DMS153 treated with DMSO at 0.1 percent for 48 hours (cell line): Measurements from ENCODE around the gene KCNRG.
"Not testable (repeated sequence)": the region's sequence is repeated elsewhere in the genome, so short reads cannot be mapped to it uniquely, and the experiment has no call there.

Experiments used
- DNase-seq: peaks from one replicate; lab custom pipeline; 2025; ENCODE audit not compliant: unreplicated experiment; lab: John Stamatoyannopoulos, UW

Gene KCNRG, protein sequence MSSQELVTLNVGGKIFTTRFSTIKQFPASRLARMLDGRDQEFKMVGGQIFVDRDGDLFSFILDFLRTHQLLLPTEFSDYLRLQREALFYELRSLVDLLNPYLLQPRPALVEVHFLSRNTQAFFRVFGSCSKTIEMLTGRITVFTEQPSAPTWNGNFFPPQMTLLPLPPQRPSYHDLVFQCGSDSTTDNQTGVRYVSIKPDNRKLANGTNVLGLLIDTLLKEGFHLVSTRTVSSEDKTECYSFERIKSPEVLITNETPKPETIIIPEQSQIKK

GRCh38 chr13:50015258-50015657 is at the start of gene KCNRG:
KCNRG (plus strand) TSS chr13:50015444; CDS start chr13:50015494, 50 bp downstream.
- no peak for DNase-seq

GRCh38 chr13:49967456-49967855 is 47.8 kb upstream of the KCNRG start:
- DNase-seq: no peak

DNA sequence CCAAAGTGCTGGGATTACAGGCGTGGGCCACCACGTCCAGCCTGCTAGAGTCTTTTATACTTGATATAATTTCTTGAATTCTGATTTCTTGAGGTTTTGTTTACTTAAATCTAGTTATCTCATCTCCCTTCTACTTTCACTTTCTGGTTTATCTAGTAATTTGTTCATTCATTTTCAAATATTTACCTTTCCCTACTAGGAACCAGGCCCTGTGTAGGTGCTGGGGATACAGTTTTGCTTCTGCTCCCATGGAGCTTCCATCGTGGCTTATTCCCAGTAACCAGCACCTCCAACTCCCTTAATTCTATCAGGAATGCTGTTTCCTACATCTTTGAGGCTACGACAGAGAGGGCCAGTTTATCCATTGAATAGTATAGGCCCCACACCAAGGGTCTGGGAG is 42.5 kb upstream of the KCNRG start:
- DNase-seq: no peak

DNA sequence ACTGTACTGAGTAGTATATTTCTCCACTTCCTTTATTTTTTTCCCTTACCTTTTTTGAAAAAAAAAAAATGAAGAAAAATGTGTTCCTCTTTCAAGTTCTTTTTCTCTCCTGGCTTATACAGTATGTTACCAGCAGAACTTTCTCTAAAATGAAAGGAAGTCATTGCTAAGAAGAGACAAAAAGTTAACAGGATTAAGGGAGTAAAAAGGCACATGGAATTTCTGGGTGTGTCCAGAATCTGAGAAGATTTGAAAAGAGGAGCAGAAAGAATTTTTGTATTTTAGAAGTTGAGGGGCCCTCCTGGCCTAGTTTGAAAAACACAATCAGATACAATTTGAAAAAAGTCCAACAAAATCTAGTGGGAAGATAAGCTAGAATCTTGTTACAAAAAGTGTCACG is 39.4 kb upstream of the KCNRG start:
- DNase-seq: no peak

DNA sequence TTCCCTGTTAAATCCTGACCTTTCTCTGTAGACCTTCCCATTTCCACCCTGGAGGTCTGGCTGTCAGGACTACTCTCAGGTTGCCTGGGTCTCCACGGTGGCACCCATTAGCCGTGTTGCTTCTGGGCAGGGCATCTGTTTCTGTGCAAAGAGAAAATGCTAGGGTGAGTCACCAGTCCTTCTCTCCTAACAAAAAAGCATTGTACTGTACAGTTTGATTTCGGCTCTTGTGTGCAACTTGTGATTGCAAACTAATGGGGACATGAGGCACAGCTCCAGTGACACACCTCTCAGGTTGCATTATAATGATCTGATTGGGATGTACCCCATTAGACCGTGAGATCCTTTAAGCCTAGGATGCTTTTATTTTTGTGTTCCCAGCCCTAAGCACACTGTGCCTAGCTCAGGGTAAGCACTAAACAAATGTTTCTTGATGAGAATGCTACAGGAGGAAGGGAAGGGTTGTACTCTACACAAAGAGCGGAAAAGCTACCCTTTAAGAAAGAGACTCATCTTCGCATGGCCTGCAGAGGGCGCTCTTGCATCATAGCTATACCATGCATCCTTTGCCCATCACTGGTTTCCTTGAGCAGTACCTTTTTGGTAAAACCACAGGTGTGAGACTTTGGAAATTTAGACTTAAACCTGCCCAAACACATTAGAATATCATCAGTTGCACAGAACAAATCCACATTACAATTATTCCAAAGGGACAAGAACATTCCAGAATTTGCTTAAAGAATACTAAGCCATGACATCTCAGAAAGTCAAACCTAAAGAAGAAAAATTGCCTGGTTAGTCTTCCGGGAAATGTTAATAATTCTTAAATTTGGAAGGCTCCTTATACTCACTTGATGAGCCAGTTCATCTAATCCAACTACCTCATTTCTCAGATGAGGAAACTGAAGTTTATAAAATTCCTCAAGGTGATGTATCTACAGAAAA is 38.7 kb upstream of the KCNRG start:
- peak; percentile 91 for DNase-seq

GRCh38 chr13:49977992-49978391 is 37.3 kb upstream of the KCNRG start:
- no peak for DNase-seq

DNA sequence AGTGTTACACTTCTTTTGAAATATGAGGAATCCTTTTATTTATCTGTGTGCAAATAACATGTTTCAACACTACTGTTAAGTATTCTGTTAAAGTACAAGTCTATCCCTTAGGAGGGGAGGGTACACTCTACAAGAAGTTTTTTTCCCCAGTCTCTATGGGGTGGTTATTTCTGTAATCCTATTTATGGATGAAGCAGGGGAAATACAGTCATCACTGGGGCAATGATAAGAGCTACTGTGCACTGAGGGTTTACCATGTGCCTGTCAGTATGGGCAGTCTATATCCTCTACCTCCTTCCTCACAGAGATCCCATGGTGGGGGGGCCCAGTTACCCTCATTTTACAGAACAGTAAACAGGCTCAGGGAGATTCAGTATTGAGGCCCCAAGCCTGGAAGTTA is 35.0 kb upstream of the KCNRG start:
- DNase-seq: no peak

GRCh38 chr13:49985129-49985528 is 30.1 kb upstream of the KCNRG start:
- no peak for DNase-seq

GRCh38 chr13:49986471-49986870 is 28.8 kb upstream of the KCNRG start:
- no peak for DNase-seq

GRCh38 chr13:49990612-49991011 is 24.6 kb upstream of the KCNRG start:
- DNase-seq: not testable (repeated sequence)

- DNase-seq: no peak
Measured at GRCh38 chr13:49993111-49993510, 22.1 kb upstream of the KCNRG start.

GRCh38 chr13:49993666-49994065 is 21.6 kb upstream of the KCNRG start:
- no peak for DNase-seq

DNA sequence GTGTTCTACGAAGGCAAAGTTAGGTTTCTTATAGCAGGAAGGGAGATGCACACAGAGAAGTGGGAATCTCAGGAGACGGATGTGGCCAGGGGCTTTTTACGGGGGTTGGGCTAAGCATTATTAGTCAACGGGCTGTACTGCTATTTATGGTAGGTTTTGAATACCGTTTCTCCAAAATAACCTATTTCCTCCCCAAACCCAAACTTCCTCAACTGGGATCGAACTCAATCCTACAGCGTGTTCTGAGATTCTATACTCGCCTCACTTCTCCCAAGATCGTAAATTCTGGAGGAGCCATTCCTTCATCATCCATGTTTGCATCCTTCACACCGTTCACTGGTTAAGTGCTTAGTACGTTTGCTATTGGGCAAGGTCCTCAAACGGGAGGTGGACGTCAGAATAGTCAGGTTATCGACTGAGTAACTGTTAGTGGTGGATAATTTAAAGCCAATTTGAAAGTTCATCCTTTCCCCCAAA is 19.6 kb upstream of the KCNRG start:
- no peak for DNase-seq

- DNase-seq: peak; percentile 66
Measured at GRCh38 chr13:49996161-49996915, 18.9 kb upstream of the KCNRG start.

DNA sequence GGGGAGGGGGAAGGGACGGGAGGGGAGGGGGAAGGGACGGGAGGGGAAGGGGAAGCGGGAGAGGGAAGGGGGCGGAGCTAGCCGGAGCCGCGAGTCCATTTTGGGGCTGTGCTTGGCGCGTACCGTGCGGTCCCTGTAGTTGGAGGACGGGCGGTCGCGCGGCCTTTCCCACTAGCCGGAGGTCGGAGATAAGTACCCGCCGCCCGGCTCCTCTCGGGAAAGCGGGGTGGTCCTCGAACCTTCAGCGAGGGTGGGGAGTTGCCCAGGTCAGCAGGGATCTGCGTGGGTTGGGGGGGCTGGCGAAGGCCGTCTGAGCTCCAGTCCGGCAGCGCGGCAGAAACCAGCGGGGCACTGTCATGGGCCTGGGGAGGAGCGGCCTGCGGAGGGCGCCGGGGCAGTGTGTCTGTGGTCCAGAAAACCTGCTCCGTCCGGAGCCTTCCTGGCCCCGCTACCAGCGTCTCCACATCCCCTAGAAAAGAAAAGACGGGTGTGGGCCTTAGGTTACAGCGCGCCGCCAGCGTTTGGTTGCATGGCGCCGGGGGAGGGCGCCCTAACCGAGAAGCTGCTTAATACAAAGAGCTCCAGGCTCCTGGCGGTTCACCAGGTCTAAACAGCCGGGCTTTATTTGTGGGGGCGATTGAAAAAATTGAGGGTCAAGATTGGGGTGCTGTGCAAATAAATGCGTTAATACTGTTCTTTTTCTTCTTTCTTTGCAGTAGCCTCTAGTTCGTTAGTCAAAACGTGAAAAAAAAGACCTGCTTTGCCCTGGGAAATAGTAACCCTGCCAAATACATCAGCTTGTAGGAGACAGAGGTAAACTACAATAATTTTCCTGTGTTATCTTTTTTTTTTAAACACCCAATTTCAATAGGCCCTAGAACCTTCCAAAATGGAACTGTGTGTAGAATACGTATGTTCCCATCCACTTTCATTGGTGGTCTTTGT is 18.0 kb upstream of the KCNRG start, which contains the start of gene TRIM13:
TRIM13 (plus strand) TSS at position 92 of the 945 bp plus-strand sequence. CDS start 14,899 bp downstream, outside the sequence.
- DNase-seq: peak; percentile 90

DNA sequence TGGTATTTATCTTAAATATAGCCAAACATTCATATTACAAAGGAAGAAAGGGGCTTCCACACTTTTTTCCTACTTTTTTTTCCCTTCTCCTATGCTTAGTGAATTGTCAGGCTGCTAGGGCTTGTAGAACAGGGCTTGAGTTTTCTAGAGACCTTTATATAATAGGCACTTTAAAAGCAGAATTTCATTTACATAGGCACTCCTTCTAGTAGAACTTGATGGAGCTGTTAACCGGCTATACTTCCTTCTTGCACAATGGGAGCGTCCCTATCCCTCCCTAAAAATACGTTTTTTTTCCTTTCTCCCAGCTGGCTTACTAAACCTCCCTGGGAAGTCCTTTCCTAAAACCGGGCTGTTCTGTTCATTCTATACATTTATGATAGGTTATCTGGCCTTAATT is 17.3 kb upstream of the KCNRG start:
- DNase-seq: no peak

DNA sequence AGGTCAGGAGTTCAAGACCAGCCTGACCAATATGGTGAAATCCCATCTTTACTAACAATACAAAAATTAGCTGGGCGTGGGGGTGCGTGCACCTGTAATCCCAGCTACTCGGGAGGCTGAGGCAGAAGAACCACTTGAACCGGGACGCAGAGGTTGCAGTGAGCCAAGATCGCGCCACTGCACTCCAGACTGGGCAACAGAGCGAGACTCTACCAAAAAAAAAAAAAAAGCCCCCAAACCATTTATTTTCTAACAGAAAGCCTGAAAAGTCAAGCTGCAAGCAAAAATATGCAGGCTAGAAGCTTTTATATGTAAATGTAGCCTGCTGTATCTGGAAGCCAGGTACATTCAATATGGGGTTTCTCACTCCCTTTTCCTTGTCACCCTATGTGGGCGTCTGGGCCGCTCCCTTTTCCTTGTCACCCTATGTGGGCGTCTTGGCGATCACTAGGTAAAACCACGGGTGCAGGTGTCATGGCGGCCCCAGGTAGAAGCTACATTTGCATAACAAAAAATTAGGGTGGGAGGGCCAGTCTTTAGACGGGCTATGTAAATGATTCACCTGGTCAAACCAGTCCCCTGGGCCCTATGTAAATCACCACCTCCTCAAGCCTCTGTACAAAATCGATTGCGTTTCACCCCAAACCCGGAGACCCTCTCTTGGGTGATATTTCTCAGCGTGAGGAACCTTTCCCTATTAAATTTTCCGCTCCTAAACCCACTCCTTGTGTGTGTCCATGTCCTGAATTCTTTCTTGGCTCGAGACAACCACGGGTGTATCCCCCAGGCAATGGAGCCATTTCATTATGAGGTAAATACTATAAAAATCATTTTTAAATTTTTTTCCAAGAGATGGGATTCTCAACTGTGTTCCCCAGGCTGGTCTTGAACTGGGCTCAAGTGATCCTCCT is 16.3 kb upstream of the KCNRG start:
- DNase-seq: no peak

DNA sequence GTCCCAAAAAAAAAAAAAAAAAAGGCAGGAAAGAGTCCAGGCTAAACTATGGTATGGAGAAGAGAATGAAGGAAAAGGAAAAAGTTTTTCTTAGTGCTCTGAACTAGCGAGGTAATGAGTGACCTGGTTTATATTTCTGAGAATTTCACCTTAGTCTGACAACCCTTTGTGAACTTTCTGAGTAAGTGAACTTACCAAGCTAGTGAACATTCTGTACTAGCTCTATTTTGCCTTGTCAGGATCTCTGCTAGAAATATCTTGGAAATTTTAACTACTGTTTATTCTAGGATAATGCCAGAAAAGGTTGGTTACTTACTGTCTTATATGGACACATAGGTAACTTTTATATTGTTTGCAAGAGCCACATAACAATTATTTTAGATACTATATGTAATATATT is 14.0 kb upstream of the KCNRG start:
- no peak for DNase-seq
